RWPE2 (cell line): ENCODE measurements around the gene TSGA10.

ENCODE experiments used
- ATAC-seq: fragments of 200-7000 bp; cut with Tn5 transposase; 3 replicates; pipeline ENCODE4 v1.9.1; 2021; ENCODE audit warnings: low read depth
- DNase-seq: peaks from one replicate; pipeline ENCODE4 v3.0.0-alpha.2; 2020; ENCODE audit warnings: low spot score
- H3K27ac ChIP-seq: fragments of 450-650 bp; 2 replicates; pipeline ENCODE4 v1.5.1; 2017; ENCODE audit warnings: mild to moderate bottlenecking; ENCODE audit not compliant: poor library complexity, severe bottlenecking
- H3K27me3 ChIP-seq: fragments of 250-450 bp; sonication (Bioruptor Pico); 2 replicates; pipeline ENCODE4 v1.5.1; 2021; ENCODE audit warnings: mild to moderate bottlenecking, moderate library complexity; ENCODE audit not compliant: insufficient read depth, poor library complexity, severe bottlenecking
- H3K36me3 ChIP-seq: fragments of 250-450 bp; sonication (Bioruptor Pico); 2 replicates; pipeline ENCODE4 v1.5.1; 2020; ENCODE audit warnings: low read depth, mild to moderate bottlenecking, moderate library complexity
- H3K4me1 ChIP-seq: fragments of 250-450 bp; sonication (Bioruptor Pico); 2 replicates; pipeline ENCODE4 v1.5.1; 2021; ENCODE audit warnings: mild to moderate bottlenecking, moderate library complexity; ENCODE audit not compliant: insufficient read depth, poor library complexity, severe bottlenecking
- H3K4me3 ChIP-seq: fragments of 250-450 bp; sonication (Bioruptor Pico); 2 replicates; pipeline ENCODE4 v1.5.1; 2021; ENCODE audit warnings: mild to moderate bottlenecking, moderate library complexity; ENCODE audit not compliant: severe bottlenecking
- H3K9me3 ChIP-seq: fragments of 250-450 bp; sonication (Bioruptor Pico); 2 replicates; pipeline ENCODE4 v1.5.1; 2021; ENCODE audit warnings: mild to moderate bottlenecking, moderate library complexity; ENCODE audit not compliant: severe bottlenecking
- CTCF ChIP-seq: fragments of 450-650 bp; IDR thresholded peaks from one replicate; pipeline ENCODE4 v1.5.1; 2017; ENCODE audit warnings: mild to moderate bottlenecking, moderate library complexity; ENCODE audit not compliant: poor library complexity, severe bottlenecking

The TSGA10 gene

GRCh38 chr2:99181624-99182000 lies 26.9 kb upstream of the TSGA10 start:
- H3K9me3 ChIP-seq: no peaks in the 10 kb centered on the region
- H3K27me3 ChIP-seq: no peaks in the 10 kb centered on the region
- ATAC-seq (no peak), DNase-seq (no peak)
- no peak for TF ChIP-seq CTCF
- H3K4me1 ChIP-seq: peaks cover 22% of the 10 kb centered on the region
- peak overlapping the region; percentile 55 for H3K27ac ChIP-seq
- H3K36me3 ChIP-seq: peaks cover 25% of the 10 kb centered on the region
- H3K4me3 ChIP-seq: peak overlapping the region; percentile 64

- DNase-seq (peak; percentile 87), ATAC-seq (peak; percentile 92)
- TF ChIP-seq CTCF: no peak
- H3K27me3 ChIP-seq: no peaks in the 10 kb centered on the region
- H3K4me1 ChIP-seq: peaks cover 22% of the 10 kb centered on the region
- H3K36me3 ChIP-seq: peaks cover 19% of the 10 kb centered on the region
- H3K4me3 ChIP-seq: peak within 1 kb of the TSS; percentile 64
- H3K9me3 ChIP-seq: no peaks in the 10 kb centered on the region
- H3K27ac ChIP-seq: peak within 1 kb of the TSS; percentile 55
These were observed 26.2 kb upstream of the TSGA10 start, which contains the start of the genes MITD1 and MRPL30 for GRCh38 chr2:99180755-99181623. TSS of gene MITD1 (minus strand) at chr2:99181058. CDS start at chr2:99180981, 77 bp downstream. TSS of gene MRPL30 (plus strand) at chr2:99181184. CDS start at chr2:99186204, 5,020 bp downstream.

GRCh38 chr2:99171377-99172140 lies 16.8 kb upstream of the TSGA10 start:
- H3K9me3 ChIP-seq: no peaks in the 10 kb centered on the region
- DNase-seq: no peak
- peaks cover 59% of the 10 kb centered on the region for H3K36me3 ChIP-seq
- no peak for TF ChIP-seq CTCF
- no peak overlapping the region for H3K4me3 ChIP-seq
- no peak for ATAC-seq
- no peak overlapping the region for H3K27ac ChIP-seq
- H3K27me3 ChIP-seq: no peaks in the 10 kb centered on the region
- H3K4me1 ChIP-seq: no peaks in the 10 kb centered on the region

- no peak for ATAC-seq
- H3K36me3 ChIP-seq: peaks cover 68% of the 10 kb centered on the region
These were observed 14.8 kb upstream of the TSGA10 start for GRCh38 chr2:99169534-99169933.

More at GRCh38 chr2:99169534-99169933, 14.8 kb upstream of the TSGA10 start:
- no peaks in the 10 kb centered on the region for H3K4me1 ChIP-seq
- no peaks in the 10 kb centered on the region for H3K27me3 ChIP-seq
- H3K27ac ChIP-seq: no peak overlapping the region
- TF ChIP-seq CTCF: no peak
- no peak overlapping the region for H3K4me3 ChIP-seq
- no peaks in the 10 kb centered on the region for H3K9me3 ChIP-seq
- DNase-seq: no peak
